Stomach (tissue), 4 donors: ENCODE results near the gene THOP1.

ENCODE experiments used
- CTCF ChIP-seq, 7 experiments: fragments of 450-650 bp in 4 of 7; fragments of 200-600 bp in 3 of 7; sonication (generic) in 3 of 7; IDR thresholded peaks; one replicate each; pipeline ENCODE4 v1.5.1; 2016 to 2019; ENCODE audit warnings: antibody characterized with exemption in 7 of 7, control low read depth in 2 of 7, mild to moderate bottlenecking in 1 of 7
- POLR2A ChIP-seq, 4 donors: fragments of 450-650 bp; IDR thresholded peaks; one replicate each; pipeline ENCODE4 v1.6.1; 2016; ENCODE audit warnings: antibody characterized with exemption in 4 of 4, control low read depth in 2 of 4, mild to moderate bottlenecking in 1 of 4, moderate library complexity in 1 of 4
- POLR2AphosphoS5 ChIP-seq, 3 donors: sonication (generic); formaldehyde crosslinking; IDR thresholded peaks; one replicate each; pipeline ENCODE4 v1.6.1; 2016; ENCODE audit warnings: antibody characterized with exemption in 3 of 3

GRCh38 chr19:2856457-2857050 lies 71.3 kb downstream of the THOP1 start:
- no peak for TF ChIP-seq CTCF (IDR thresholded peaks at IDR 0.05)
- no peak for TF ChIP-seq POLR2A (IDR thresholded peaks at IDR 0.05)
- no peak for TF ChIP-seq POLR2AphosphoS5 (IDR thresholded peaks at IDR 0.05)
